Right lobe of liver (tissue), 6 donors: ENCODE measurements around the gene TRIP6. TPM values are rescaled to one million over a fixed set of nuclear protein-coding genes. Genes with fewer than 3 reads are reported as not detected.
"Not testable (repeated sequence)": the region's sequence is repeated elsewhere in the genome, so short reads cannot be mapped to it uniquely, and the experiment has no call there.

Experiments used
- ATAC-seq, 4 donors: fragments of 200-7000 bp; cut with Tn5 transposase; one replicate each; pipeline ENCODE4 v1.9.1; 2020; ENCODE audit warnings: mild to moderate bottlenecking in 4 of 4, moderate library complexity in 4 of 4
- DNase-seq, 3 donors: peaks; one replicate each; pipeline ENCODE4 v3.0.0-alpha.2; 2020
- H3K27ac ChIP-seq, 3 donors: fragments of 200-600 bp; one replicate each; pipeline ENCODE4 v1.8.0; 2022
- H3K27me3 ChIP-seq, 2 donors: fragments of 200-600 bp; one replicate each; pipeline ENCODE4 v1.8.0; 2022
- H3K36me3 ChIP-seq, 4 donors: fragments of 200-600 bp; sonication (generic) in 1 of 4; one replicate each; pipeline versions ENCODE4 v1.5.1 to v1.8.0; 2017 to 2022; ENCODE audit warnings: control low read depth in 1 of 4
- H3K4me1 ChIP-seq, 4 donors: fragments of 200-600 bp; sonication (generic) in 1 of 4; one replicate each; pipeline versions ENCODE4 v1.5.1 to v1.8.0; 2017 to 2022; ENCODE audit warnings: control low read depth in 1 of 4
- H3K4me3 ChIP-seq, 3 donors: fragments of 200-600 bp; one replicate each; pipeline ENCODE4 v1.8.0; 2022
- H3K9me3 ChIP-seq, 4 donors: fragments of 200-600 bp; sonication (generic) in 1 of 4; one replicate each; pipeline versions ENCODE4 v1.5.1 to v1.8.0; 2017 to 2022; ENCODE audit warnings: control low read depth in 1 of 4
- POLR2A ChIP-seq: fragments of 450-650 bp; IDR thresholded peaks from one replicate; pipeline ENCODE4 v1.6.1; 2017; ENCODE audit warnings: antibody characterized with exemption, mild to moderate bottlenecking
- WGBS: methylation state at CpG from one replicate; pipeline ENCODE4 v1.1.6; 2018; ENCODE audit warnings: low coverage, low lambda C conversion rate; ENCODE audit not compliant: insufficient coverage; ENCODE audit errors: missing lambda C conversion rate; 5-methylcytosine and 5-hydroxymethylcytosine counted together
- intact Hi-C, 2 donors: fragments of 100-400 bp; cut with DNase I; formaldehyde crosslinking; loops; one replicate each; pipeline versions ENCODE4 v1.11.2 to v1.14.1; 2022
- total RNA-seq, 6 experiments: library from RNA; depleted of rRNA in 2 of 6; stranded (reverse); fragments of >200 nt in 2 of 6; fragmentation: NEBNext Ultra II Directional in 3 of 6; extraction: Animal tissue kit (Norgen Biotek cat#: 25700) in 3 of 6; gene quantifications; one replicate each; pipeline versions ENCODE4 v1.1.0 to v1.2.4, GENCODE V29; 2016 to 2023
- TF ChIP-seq, protein P1 (sequence below), 4 donors: fragments of 200-600 bp in 3 of 4; fragments of 450-650 bp in 1 of 4; IDR thresholded peaks; one replicate each; pipeline versions ENCODE4 v1.5.1 to v1.8.0; 2016 to 2022; ENCODE audit warnings: antibody characterized with exemption in 4 of 4, mild to moderate bottlenecking in 2 of 4
- donor health status: DM: no; HTN: yes; CAD: no.
- donor health status: DM: no; HTN: no; CAD: no.
- donor health status: DM: no; HTN: no; CAD: no.
- donor health status: DM: no; HTN: yes; CAD: no.
- donor health status: DM: no; HTN: yes; CAD: no.

Gene TRIP6
- total RNA-seq, 6 experiments from 2014 or later = 21.4 to 58.6 (median 43.2) TPM

DNA sequence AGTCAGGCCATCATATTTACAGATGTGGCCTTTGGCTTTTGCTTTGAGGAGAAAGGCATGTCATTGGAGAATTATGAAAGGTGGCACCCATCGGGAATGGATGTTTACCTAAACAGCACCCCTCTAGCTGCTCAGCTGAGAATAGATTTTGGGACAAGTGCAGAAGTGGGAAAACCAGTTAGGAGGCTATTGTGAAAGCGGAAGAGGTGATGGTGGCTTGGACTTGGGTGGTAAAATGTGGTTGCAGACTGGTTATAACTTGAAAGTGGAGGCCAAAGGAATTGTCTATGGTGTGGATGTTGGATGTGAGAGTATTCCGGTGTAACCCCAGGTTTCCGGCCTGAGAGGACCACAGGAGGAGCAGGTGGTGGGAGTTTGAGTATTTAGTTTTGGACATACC is 19.8 kb upstream of the TRIP6 start:
- no peak overlapping the region for H3K4me3 ChIP-seq
- TF ChIP-seq POLR2A = no peak
- TF ChIP-seq, protein P1, sequence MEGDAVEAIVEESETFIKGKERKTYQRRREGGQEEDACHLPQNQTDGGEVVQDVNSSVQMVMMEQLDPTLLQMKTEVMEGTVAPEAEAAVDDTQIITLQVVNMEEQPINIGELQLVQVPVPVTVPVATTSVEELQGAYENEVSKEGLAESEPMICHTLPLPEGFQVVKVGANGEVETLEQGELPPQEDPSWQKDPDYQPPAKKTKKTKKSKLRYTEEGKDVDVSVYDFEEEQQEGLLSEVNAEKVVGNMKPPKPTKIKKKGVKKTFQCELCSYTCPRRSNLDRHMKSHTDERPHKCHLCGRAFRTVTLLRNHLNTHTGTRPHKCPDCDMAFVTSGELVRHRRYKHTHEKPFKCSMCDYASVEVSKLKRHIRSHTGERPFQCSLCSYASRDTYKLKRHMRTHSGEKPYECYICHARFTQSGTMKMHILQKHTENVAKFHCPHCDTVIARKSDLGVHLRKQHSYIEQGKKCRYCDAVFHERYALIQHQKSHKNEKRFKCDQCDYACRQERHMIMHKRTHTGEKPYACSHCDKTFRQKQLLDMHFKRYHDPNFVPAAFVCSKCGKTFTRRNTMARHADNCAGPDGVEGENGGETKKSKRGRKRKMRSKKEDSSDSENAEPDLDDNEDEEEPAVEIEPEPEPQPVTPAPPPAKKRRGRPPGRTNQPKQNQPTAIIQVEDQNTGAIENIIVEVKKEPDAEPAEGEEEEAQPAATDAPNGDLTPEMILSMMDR (IDR thresholded peaks at IDR 0.05) = no peak
- H3K27me3 ChIP-seq = no peaks in the 10 kb centered on the region
- H3K27ac ChIP-seq = no peak overlapping the region
- no peaks in the 10 kb centered on the region for H3K36me3 ChIP-seq
- no peak for DNase-seq
- no peaks in the 10 kb centered on the region for H3K9me3 ChIP-seq
- no peak for ATAC-seq
- WGBS = 95% methylated on average over 4 of the region's 4 CpGs
- intact Hi-C loops = no loop called here
- peaks cover 0 to 6% (median 0%) of the 10 kb centered on the region in 4 donors for H3K4me1 ChIP-seq

DNA sequence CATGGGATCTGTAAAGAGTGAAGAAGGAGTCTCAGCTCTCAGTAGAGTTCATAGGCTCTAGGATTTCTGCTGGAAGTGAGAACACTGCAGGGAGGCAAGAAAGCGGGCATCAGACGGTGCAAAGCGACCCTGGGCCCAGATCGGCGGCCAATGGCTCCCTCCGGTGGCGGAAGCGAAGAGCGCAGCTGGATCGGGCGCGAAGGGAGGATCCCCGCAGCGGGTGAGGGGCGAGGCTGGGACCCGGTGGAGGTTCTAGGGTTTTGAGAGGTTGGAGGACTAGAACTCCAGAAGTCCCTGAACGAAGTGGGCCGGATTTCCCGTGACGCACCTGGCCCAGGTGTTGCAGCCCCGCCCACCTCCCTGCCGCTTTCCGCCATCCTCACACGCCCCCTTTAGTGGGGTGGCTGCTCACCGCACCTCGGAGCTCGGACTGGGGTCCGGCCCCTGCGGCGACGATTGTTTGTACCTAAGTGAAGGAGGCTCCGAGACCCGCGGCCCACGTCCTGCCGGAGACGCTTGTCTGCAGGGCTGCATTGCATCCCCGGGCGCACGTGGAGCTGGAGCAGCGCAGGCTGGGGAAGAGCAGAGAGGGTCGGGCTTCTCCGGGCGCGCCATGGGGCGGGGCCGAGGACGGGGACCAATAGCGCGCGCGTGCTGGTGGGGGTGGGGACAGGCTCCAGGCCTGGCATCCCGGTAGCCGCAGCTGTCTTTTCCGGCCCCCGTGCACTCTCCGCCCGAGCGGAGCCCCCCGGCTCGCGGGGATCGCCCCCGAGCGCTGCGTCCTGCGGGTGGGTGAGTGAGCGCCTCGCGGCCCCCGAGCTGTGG is 14.9 kb upstream of the TRIP6 start, which contains the start of gene SLC12A9:
TSS of gene SLC12A9 (plus strand) at position 666 of the 825 bp plus-strand sequence. CDS start 1,485 bp downstream, outside the sequence.
- peak; percentile 98 to 99 (median 99) for ATAC-seq
- TF ChIP-seq, protein P1 (IDR thresholded peaks at IDR 0.05) = peak; percentile 96 to 97 (median 96)
- TF ChIP-seq POLR2A = peak; percentile 51
- H3K4me1 ChIP-seq = peaks cover 0 to 7% (median 0%) of the 10 kb centered on the region in 4 donors
- H3K27ac ChIP-seq = peak within 1 kb of the TSS in 1 of 3 donors; percentile 14
- DNase-seq = peak; percentile 93 to 95 (median 93)
- no peaks in the 10 kb centered on the region for H3K9me3 ChIP-seq
- H3K4me3 ChIP-seq = peak within 1 kb of the TSS; percentile 61 to 71 (median 65)
- no peaks in the 10 kb centered on the region for H3K36me3 ChIP-seq
- intact Hi-C loops = loop anchor here (5.0 to 10.0 kb wide), 2 partner anchors 55 to 137 kb away; no protein-coding TSS in a partner anchor
- 0% methylated on average over 17 of the region's 71 CpGs for whole genome bisulfite sequencing
- H3K27me3 ChIP-seq = no peaks in the 10 kb centered on the region

DNA sequence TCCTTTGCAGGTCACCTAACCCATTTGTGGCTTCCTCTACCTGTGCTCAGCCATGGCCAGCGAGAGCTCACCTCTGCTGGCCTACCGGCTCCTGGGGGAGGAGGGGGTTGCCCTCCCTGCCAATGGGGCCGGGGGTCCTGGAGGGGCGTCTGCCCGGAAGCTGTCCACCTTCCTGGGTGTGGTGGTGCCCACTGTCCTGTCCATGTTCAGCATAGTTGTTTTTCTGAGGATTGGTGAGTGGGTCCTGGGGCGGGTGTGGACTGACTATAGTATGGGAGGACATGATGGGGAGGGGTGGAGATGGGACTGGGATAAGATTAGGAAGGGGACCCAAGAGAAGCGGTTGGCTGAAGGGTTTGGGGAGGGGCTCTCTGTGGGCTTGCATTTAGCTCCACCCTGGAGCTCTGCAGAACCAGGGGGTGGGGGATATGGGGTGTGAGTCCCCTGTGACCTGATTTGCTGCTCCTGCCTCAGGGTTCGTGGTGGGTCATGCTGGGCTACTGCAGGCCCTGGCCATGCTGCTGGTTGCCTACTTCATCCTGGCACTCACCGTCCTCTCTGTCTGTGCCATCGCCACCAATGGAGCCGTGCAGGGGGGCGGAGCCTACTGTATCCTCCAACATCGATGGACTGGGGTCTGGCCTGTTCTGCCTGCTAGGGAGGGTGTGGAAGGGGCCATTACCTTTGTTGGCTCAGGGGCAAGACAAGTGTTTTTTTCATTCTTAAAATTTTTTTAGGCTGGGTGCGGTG is 12.9 kb upstream of the TRIP6 start:
- Histone ChIP-seq H3K27ac (no peak overlapping the region), H3K4me1 (peaks cover 0 to 7% (median 0%) of the 10 kb centered on the region in 4 donors), H3K4me3 (no peak overlapping the region), H3K9me3 (no peaks in the 10 kb centered on the region), H3K36me3 (no peaks in the 10 kb centered on the region), H3K27me3 (no peaks in the 10 kb centered on the region)
- TF ChIP-seq POLR2A = no peak
- TF ChIP-seq, protein P1 (IDR thresholded peaks at IDR 0.05) = no peak
- 100% methylated on average over 3 of the region's 14 CpGs for WGBS
- peak in 1 of 3 donors; percentile 42 for DNase-seq
- ATAC-seq = no peak
- intact Hi-C loops = loop anchor here (5.0 to 10.0 kb wide), 2 partner anchors 57 to 140 kb away; no protein-coding TSS in a partner anchor

DNA sequence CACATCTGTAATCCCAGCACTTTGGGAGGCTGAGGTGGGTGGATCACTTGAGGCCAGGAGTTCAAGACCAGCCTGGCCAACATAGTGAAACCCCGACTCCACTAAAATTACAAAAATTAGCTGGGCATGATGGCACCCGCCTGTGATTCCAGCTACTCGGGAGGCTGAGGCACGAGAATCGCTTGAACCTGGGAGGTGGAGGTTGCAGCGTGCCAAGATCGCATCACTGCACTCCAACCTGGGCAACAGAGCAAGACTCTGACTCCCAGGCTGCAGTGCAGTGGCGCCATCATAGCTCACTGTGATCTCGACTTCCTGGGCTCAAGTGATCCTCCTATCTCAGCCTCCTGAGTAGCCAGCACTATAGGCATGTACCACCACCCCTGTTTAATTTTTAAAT is 12.3 kb upstream of the TRIP6 start:
- WGBS = no CpG with 5 or more reads among the region's 9 CpGs
- not testable (repeated sequence) for H3K4me1 ChIP-seq, H3K4me3 ChIP-seq, ATAC-seq, H3K36me3 ChIP-seq, H3K27me3 ChIP-seq, H3K27ac ChIP-seq, H3K9me3 ChIP-seq
- DNase-seq = peak in 1 of 3 donors; percentile 33
- intact Hi-C loops = loop anchor here (5.0 to 10.0 kb wide), 2 partner anchors 58 to 140 kb away; no protein-coding TSS in a partner anchor
